Heart left ventricle (tissue), 16 donors: ENCODE measurements around the gene NRAP. TPM values are rescaled to one million over a fixed set of nuclear protein-coding genes. Genes with fewer than 3 reads are reported as not detected.
A peak's percentile ranks its signal among the peaks of the same experiment; 100 is the strongest.

Source experiments
- ATAC-seq, 4 donors: fragments of 200-7000 bp; cut with Tn5 transposase; one replicate each; pipeline ENCODE4 v1.9.1; 2020 to 2022; ENCODE audit warnings: moderate library complexity in 4 of 4, mild to moderate bottlenecking in 3 of 4, moderate number of reproducible peaks in 1 of 4
- DNase-seq, 5 donors: peaks; one replicate each; pipeline ENCODE4 v3.0.0-alpha.2; 2020
- H3K27ac ChIP-seq, 12 donors: fragments of 200-600 bp; sonication (generic) in 4 of 12; one replicate each; pipeline versions ENCODE4 v1.5.0 to v1.8.0; 2016 to 2022; ENCODE audit warnings: mild to moderate bottlenecking in 2 of 12
- H3K27me3 ChIP-seq, 9 donors: fragments of 200-600 bp; sonication (generic) in 2 of 9; one replicate each; pipeline versions ENCODE4 v1.5.1 to v1.8.0; 2016 to 2022; ENCODE audit warnings: mild to moderate bottlenecking in 3 of 9
- H3K36me3 ChIP-seq, 9 donors: fragments of 200-600 bp; sonication (generic) in 2 of 9; one replicate each; pipeline versions ENCODE4 v1.5.0 to v1.8.0; 2018 to 2022; ENCODE audit warnings: mild to moderate bottlenecking in 2 of 9
- H3K4me1 ChIP-seq, 12 donors: fragments of 200-600 bp; sonication (generic) in 4 of 12; one replicate each; pipeline versions ENCODE4 v1.5.0 to v1.8.0; 2016 to 2022; ENCODE audit warnings: mild to moderate bottlenecking in 3 of 12
- H3K4me3 ChIP-seq, 12 donors: fragments of 200-600 bp; sonication (generic) in 4 of 12; one replicate each; pipeline versions ENCODE4 v1.5.0 to v1.8.0; 2017 to 2022; ENCODE audit warnings: mild to moderate bottlenecking in 9 of 12, moderate library complexity in 4 of 12
- H3K9me3 ChIP-seq, 12 donors: fragments of 200-600 bp; sonication (generic) in 4 of 12; one replicate each; pipeline versions ENCODE4 v1.5.0 to v1.8.0; 2016 to 2022; ENCODE audit warnings: mild to moderate bottlenecking in 1 of 12
- CTCF ChIP-seq, 12 donors: fragments of 200-600 bp; sonication (generic) in 4 of 12; IDR thresholded peaks; one replicate each; pipeline versions ENCODE4 v1.5.0 to v1.8.0; 2018 to 2022; ENCODE audit warnings: antibody characterized with exemption in 12 of 12, mild to moderate bottlenecking in 5 of 12
- POLR2A ChIP-seq, 2 donors: fragments of 450-650 bp; IDR thresholded peaks; one replicate each; pipeline ENCODE4 v1.6.1; 2017; ENCODE audit warnings: antibody characterized with exemption in 2 of 2, mild to moderate bottlenecking in 2 of 2, moderate library complexity in 2 of 2
- WGBS, 4 donors: extraction: QIAGEN DNeasy Blood & Tissue Kit in 2 of 4; methylation state at CpG; one replicate each; pipeline versions ENCODE4 v1.1.5 to v1.1.7; 2013 to 2018; 5-methylcytosine and 5-hydroxymethylcytosine counted together
- intact Hi-C, 10 donors: fragments of 100-400 bp; cut with DNase I; formaldehyde crosslinking; loops; one replicate each; pipeline versions ENCODE4 v1.11.1 to v1.14.2; 2022
- polyA plus RNA-seq, 2 donors: library from polyadenylated mRNA; stranded (reverse); fragments of 200-250 nt; gene quantifications; one replicate each; pipeline ENCODE4 v1.2.3, GENCODE V29; 2013
- total RNA-seq, 9 donors: library from RNA; depleted of rRNA in 2 of 9; stranded (reverse); fragments of >200 nt in 2 of 9; fragmentation: NEBNext Ultra II Directional in 3 of 9; extraction: Animal tissue kit (Norgen Biotek cat#: 25700) in 3 of 9; gene quantifications; one replicate each; pipeline versions ENCODE4 v1.1.0 to v1.2.4, GENCODE V29; 2016 to 2023
- donor health status: ischemic (EF 13 %, LVEDD 7.1; RV severe dilation, severe dysfunction).
- donor health status: healthy with polysubstance abuse.
- donor health status: DM: no; HTN: yes; CAD: no.
- donor health status: DM: no; HTN: no; CAD: no.
- donor health status: ischemic (EF 25% LVEDD 6.9; RV normal size, moderate dysfunction).
- donor health status: ischemic (EF 25% LVEDD 5.7; RV mildly dilated, moderate dysfunction).
- donor health status: healthy.
- donor health status: DM: yes; HTN: yes; CAD: no.
- donor health status: ischemic (EF 35%, LVEDD 5.7; RV mildly dilated, moderate dysfunction).
- donor health status: nonischemic (EF 11% LVEDD 7.7; RV severe dilation, severe dysfunction).
- donor health status: DM: yes; HTN: yes; CAD: no.
- donor health status: PGD.
- donor health status: ischemic (EF 29% LVEDD 5.4; RV normal size, mild dysfunction).
- donor health status: nonischemic (EF 23%, LVEDD 6.1; RV moderate dilation, normal function).

NRAP gene
- total and polyA plus RNA-seq, 11 donors, result 278 to 2,789 (median 1,125) TPM

DNA sequence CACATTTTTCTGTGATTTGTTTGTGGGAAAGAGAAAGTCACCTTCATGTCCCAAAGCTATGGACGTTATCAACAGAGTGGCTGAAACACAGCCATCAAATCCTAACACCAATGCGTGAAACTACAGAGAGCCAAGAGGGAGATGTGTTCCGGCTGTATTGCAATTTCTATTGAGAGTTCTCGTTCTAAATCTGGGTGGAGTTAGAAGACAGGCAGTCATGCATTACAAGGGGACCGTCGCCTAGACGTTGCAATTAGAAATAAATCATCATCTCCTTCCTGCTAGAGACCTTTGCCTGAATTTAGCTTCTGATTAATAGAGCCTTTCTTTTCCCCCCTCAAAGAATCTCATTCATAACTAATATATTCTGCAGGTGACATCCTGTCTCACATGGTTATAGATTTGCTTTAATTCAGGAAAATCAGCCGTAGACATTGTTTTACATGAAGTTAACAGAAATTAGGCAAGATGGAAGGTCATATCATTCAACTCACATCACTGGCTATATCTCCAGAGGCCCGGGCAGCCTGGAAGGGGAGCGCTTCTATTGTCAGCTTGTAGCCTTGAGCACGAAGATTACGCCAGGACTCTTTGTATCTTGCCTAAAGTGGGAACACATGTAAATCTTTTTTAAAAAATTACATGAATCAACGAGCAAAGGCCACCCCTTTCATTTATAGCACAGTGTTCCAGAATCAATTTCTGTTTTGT, 58.4 kb downstream of the NRAP start:
- peaks cover 0 to 94% (median 32%) of the 10 kb centered on the region in 9 donors for H3K36me3 ChIP-seq
- intact Hi-C loops, result no loop called here
- H3K4me1 ChIP-seq, result peaks cover 0 to 43% (median 13%) of the 10 kb centered on the region in 12 donors
- H3K4me3 ChIP-seq, result no peak overlapping the region
- H3K9me3 ChIP-seq, result no peaks in the 10 kb centered on the region
- H3K27me3 ChIP-seq, result no peaks in the 10 kb centered on the region
- ATAC-seq (peak; percentile 12 to 43 (median 28)), DNase-seq (no peak)
- TF ChIP-seq POLR2A (IDR thresholded peaks at IDR 0.05) (no peak), CTCF (IDR thresholded peaks at IDR 0.05) (no peak)
- peak overlapping the region in 9 of 12 donors; percentile 7 to 79 (median 68) for H3K27ac ChIP-seq
- 36 to 53% (median 43%) methylated on average over 13 of the region's 13 CpGs for WGBS, 4 donors

DNA sequence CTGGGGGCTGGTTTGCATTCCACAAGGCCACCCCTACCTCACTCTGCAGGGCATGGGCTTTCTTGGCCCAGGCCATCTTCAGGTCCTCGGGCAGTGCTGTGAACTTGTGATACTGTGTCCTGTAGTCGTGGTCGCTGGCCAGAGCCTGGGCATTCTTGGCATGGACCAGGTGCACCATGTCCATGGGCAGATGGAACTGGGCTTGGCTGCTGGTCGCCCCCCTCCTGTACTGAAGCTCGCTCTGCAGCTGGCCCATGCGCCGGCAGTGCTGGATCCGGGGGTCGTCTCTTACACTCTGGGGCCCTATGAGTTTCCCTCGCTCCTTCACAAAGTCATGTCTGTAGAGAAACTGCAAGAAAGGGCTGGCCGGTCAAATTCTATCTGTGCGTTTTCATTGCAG, 59.3 kb downstream of the NRAP start:
- no peaks in the 10 kb centered on the region for H3K27me3 ChIP-seq
- H3K9me3 ChIP-seq, result no peaks in the 10 kb centered on the region
- WGBS, 4 donors, result 57 to 81% (median 76%) methylated on average over 9 to 12 of the region's 12 CpGs
- peaks cover 0 to 94% (median 33%) of the 10 kb centered on the region in 9 donors for H3K36me3 ChIP-seq
- TF ChIP-seq CTCF (IDR thresholded peaks at IDR 0.05) (no peak), POLR2A (IDR thresholded peaks at IDR 0.05) (no peak)
- no peak overlapping the region for H3K4me3 ChIP-seq
- peak; percentile 8 to 65 (median 27) for ATAC-seq
- DNase-seq, result peak in 3 of 5 donors; percentile 46 to 60 (median 47)
- intact Hi-C loops, result no loop called here
- peaks cover 0 to 43% (median 13%) of the 10 kb centered on the region in 12 donors for H3K4me1 ChIP-seq
- peak overlapping the region in 9 of 12 donors; percentile 7 to 79 (median 68) for H3K27ac ChIP-seq

DNA sequence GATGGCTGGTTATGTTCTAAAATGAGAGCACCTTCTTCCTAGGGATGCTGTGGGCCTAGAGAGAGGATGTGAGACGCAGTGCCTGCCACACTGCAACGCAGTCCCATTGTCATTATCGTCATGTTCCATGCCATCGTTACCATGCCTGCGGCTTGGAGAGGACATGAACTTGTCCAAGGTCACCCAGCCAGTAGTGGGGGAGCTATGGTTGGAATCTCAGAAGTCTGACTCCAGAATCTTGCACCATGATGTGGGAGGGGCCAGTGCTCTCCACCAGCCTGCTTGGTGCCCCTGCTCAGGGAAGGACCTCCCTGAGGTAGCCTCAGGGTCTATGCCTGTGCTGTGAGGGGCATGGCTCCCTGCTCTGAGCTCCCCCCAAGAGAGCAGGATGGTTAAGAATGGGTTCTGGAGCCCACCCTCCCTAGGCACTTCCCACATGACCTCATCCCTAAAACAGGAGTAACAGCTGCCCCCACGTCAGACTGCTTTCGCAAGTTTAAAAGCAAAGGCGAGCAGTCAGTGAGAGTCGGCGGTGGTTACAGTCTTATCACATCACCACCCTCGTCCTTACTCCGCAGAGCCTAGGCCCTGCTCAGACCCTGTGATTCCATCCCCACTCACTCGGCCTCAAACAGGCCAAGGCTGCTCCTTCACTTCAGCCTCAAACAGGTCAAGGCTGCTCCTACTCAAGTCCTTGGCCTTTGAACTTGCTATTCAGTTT, 60.6 kb downstream of the NRAP start:
- peaks cover 0 to 3% (median 0%) of the 10 kb centered on the region in 9 donors for H3K27me3 ChIP-seq
- ATAC-seq, result peak; percentile 40 to 77 (median 72)
- H3K4me3 ChIP-seq, result no peak overlapping the region
- peak overlapping the region in 9 of 12 donors; percentile 44 to 84 (median 68) for H3K27ac ChIP-seq
- TF ChIP-seq CTCF (IDR thresholded peaks at IDR 0.05) (no peak), POLR2A (IDR thresholded peaks at IDR 0.05) (no peak)
- H3K9me3 ChIP-seq, result no peaks in the 10 kb centered on the region
- H3K4me1 ChIP-seq, result peaks cover 0 to 42% (median 13%) of the 10 kb centered on the region in 12 donors
- intact Hi-C loops, result no loop called here
- WGBS, 4 donors, result 43 to 64% (median 59%) methylated on average over 10 to 13 of the region's 13 CpGs
- peaks cover 0 to 94% (median 27%) of the 10 kb centered on the region in 9 donors for H3K36me3 ChIP-seq
- DNase-seq, result peak in 3 of 5 donors; percentile 25 to 55 (median 49)

DNA sequence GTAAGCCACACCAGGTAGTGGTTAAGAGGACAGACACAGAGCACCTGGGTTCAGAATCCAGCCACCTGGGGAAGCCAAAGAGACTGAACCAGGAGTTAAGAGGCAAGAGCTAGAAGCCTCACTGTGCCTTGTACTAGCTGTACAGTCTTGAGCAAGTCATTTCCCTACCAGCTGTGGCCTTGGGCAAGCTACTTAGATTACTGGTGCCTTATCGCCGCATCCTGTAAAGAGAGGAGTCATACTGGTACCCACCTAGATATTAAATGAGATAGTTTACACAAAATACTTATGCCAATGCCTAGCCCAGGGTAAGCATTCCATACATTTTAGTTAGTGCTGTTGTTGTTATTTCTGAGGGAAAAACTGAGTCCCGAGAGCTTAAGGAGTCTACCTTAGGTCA, 63.3 kb downstream of the NRAP start:
- no peak for TF ChIP-seq POLR2A (IDR thresholded peaks at IDR 0.05)
- TF ChIP-seq CTCF (IDR thresholded peaks at IDR 0.05), result no peak
- 90 to 94% (median 91%) methylated on average over 3 of the region's 3 CpGs for WGBS, 4 donors

More for the DNA sequence above, 63.3 kb downstream of the NRAP start:
- Histone ChIP-seq H3K9me3 (no peaks in the 10 kb centered on the region), H3K27me3 (peaks cover 0 to 3% (median 0%) of the 10 kb centered on the region in 9 donors), H3K4me1 (peaks cover 0 to 29% (median 10%) of the 10 kb centered on the region in 12 donors), H3K27ac (peak overlapping the region in 1 of 12 donors; percentile 33), H3K4me3 (no peak overlapping the region), H3K36me3 (peaks cover 0 to 94% (median 27%) of the 10 kb centered on the region in 9 donors)
- intact Hi-C loops, result no loop called here
- DNase-seq, result no peak
- no peak for ATAC-seq
